GM18520 (cell line): ENCODE results near the gene PLEKHG4.

Experiments used
- ATAC-seq: cut with Tn5 transposase; IDR thresholded peaks from one replicate; pipeline ENCODE4 v1.9.1; 2021; ENCODE audit not compliant: unreplicated experiment

PLEKHG4 gene

DNA sequence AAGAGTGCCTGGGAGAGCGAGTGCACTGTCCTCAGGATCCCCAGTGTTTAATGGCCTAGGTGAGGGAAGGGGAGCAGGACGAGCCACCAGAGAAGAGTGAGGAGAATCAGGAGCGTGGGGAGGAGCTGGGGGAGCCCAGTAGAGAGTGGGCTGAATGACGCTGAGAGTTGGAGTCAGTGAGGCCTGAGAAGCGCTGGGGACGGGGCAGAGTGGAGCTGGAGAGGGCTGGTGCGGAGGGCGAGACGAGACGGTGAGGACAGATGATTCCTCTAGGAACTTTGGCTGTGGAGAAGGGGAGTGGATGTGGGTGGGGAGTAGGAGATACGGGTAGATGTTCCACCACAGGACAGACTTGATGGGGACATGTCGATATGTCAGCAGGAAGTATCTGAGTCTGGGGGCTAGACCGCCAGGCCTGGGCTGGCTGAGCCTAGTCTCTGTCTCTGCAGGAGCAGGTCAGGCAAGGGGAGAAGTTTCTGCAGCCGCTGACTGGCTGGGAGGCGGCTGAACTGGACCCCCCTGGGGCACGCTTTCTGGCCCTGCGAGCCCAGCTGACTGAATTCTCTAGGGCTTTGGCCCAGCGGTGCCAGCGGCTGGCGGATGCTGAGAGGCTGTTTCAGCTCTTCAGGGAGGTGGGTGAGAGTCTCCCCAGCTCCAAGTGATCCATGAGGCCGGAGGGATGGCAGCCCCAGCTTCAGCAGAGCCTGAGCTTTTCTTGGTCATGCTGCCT, 4.7 kb downstream of the PLEKHG4 start:
- no peak for ATAC-seq

GRCh38 chr16:67284699-67285646, 5.6 kb downstream of the PLEKHG4 start:
- no peak for ATAC-seq

DNA sequence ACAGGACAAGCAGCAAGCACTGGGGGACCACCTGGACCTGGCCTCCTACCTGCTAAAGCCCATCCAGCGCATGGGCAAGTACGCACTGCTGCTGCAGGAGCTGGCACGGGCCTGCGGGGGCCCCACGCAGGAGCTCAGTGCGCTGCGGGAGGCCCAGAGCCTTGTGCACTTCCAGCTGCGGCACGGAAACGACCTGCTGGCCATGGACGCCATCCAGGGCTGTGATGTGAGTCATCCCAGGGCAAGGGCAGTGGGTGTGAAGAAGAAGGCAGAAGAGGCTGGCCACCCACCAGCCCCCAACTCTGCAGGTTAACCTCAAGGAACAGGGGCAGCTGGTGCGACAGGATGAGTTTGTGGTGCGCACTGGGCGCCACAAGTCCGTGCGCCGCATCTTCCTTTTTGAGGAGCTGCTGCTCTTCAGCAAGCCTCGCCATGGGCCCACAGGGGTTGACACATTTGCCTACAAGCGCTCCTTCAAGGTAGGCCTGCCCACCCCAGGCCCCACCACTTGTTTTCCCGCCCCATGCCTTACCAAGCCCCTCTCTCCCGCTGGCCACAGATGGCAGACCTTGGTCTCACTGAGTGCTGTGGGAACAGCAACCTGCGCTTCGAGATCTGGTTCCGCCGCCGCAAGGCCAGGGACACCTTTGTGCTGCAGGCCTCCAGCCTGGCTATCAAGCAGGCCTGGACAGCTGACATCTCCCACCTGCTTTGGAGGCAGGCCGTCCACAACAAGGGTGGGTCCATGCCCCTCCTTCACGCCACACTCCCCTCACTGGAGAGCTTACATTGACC, 7.3 kb downstream of the PLEKHG4 start:
- ATAC-seq: no peak

DNA sequence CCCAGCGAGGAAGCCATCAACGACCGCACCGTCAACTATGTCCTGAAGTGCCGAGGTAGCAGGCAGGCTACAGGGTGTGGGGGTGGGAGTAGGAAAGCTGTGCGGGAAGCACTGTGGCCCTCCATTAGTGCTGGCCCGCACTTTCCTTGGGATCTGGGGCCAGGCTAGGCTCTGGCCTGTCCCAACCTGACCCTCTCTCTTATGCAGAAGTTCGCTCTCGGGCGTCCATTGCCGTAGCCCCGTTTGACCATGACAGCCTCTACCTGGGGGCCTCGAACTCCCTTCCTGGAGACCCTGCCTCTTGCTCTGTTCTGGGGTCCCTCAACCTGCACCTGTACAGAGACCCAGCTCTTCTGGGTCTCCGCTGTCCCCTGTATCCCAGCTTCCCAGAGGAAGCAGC, 8.6 kb downstream of the PLEKHG4 start:
- ATAC-seq: no peak

DNA sequence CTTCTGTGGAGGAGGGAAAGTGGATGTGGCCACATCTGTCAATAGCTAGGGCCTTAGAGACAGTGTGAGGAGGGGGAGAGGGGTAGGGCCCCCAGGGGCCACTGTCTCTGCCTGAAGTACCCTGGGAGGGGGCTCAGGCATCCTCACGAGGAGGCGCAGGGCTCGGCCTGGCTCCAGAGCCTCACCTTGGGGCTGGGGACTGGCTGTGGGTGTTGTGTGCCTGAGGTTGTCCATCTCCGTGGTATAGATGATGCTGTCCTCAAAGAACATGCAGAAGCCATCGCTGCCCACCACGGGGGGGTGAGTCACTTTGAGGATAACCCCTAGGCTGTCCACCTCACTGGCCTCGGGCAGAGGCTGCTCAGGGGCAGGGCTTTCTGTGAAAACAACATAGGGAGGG, 12.1 kb downstream of the PLEKHG4 start:
- ATAC-seq: no peak

DNA sequence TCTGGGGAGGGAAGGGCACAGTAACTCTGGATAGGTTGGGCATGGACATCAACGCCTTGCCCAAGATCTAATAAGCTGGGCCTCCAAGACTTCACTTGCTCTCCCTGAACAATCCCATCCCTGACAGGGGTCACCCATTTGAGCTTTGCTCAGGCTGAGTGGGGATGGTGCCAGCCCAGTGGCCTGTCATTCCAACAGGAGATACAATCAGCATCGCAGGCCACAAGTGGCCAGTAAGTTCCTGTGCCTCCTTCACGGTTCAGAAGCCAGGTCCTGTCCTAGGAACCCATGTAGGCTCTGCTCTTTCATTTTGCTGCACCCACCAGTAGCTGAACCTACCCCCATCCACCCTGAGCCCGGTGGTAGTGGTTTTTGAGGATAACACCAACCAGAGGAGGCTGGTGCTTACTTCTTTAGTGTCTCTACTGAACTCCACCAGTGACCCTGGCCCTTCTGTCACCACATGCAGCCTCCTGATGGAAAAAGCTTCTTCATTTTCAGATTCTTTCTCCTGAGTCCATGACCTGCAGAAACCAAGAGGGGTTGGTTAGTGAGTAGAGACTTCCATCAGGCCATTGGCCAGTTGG, 14.9 kb downstream of the PLEKHG4 start:
- no peak for ATAC-seq

GRCh38 chr16:67294938-67295361, 15.6 kb downstream of the PLEKHG4 start:
- ATAC-seq: no peak

DNA sequence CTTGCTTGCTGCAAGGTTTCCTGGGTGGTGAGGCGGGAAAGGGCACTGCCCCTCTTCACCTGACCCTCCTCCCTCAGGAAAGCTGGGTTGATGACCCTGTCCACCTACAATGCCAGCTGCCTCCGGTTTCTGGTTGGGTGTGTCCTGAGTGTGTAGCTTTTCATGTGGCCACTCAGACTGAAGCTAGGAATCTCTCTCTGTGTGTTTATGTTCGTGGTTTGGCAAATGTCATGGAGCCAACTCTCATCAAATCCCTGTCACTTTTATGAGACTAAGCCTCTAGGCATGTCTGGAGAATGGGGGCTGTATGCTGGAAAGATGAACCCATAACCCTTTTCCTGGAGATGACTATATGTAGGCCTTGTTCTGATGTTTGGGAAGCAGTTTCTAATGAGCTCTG, 17.1 kb downstream of the PLEKHG4 start:
- no peak for ATAC-seq

- ATAC-seq: no peak
These were observed 18.9 kb downstream of the PLEKHG4 start for GRCh38 chr16:67298277-67298676.

DNA sequence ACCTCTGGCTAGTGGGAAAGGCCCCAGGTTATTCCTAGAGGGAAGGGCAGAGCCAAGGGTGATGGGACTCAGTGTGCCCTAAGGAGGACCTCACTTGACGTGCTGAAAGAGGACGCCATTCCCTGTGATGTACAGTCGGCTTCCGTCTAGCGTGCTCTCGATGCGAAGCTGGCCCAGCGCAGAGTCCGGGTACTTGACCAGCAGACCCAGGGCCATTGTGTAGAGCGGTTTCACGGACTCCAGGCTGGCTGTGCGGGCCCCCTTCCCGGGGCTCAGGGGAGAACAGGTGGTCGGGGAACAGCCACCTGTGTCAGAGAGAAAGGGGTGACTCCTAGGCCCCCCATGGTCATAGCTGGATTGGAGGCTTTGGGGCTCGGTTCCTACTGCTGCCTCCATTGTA, 19.9 kb downstream of the PLEKHG4 start:
- ATAC-seq: no peak

DNA sequence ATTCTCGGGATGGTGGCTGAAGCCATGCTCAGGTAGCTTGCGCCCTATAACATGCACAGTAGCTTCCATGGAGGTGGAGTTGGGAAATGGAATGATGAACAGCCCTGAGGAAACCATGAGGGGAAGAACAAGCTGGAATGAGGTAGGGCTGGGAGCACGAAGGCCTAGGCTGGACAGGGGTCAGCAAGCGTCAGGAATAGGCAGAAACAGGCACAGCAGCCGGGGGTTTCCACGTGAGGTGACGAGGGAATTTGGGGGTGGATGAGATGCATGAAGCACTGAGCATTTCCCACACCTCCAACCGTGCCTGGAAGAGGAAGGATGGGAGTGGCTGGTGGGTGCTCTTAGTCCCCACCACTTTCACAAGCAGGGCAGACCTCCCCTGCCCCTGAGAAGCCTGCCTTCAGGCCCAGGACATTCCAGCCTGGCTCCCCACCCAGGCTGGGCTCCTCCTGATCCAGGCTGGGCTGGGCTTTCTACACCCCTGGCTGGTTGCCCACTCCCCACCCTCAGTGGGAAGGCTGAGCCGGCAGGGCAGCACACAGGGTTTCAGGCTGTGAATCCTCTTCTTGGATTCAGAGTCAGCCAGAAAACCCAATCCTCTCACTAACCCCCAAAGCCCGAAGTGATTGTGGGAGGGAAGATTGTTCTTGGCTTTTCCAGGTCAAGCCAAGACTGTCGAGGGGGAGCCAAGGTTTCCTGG, 21.9 kb downstream of the PLEKHG4 start:
- no peak for ATAC-seq

DNA sequence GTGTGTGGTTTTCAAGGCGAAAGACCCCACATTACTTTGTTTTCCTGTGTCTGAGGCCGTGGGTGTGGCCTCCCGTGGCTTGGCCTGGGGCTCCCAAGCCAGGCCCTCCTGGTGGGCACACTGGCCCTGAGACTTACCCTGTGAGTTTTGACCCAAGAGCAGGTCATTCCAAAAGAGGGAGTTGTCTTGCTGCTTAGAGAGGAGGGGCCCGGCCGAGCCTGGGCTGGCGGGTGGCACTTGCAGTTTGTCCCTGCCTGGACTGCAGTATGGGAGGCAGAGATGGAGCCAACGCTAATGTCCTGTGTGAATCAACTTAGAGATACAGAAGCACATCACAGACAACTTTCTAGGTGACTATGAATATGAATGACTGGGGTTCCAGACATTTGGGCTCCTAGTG, 22.7 kb downstream of the PLEKHG4 start:
- no peak for ATAC-seq

- ATAC-seq: no peak
These were observed 23.6 kb downstream of the PLEKHG4 start for GRCh38 chr16:67302970-67303369.

DNA sequence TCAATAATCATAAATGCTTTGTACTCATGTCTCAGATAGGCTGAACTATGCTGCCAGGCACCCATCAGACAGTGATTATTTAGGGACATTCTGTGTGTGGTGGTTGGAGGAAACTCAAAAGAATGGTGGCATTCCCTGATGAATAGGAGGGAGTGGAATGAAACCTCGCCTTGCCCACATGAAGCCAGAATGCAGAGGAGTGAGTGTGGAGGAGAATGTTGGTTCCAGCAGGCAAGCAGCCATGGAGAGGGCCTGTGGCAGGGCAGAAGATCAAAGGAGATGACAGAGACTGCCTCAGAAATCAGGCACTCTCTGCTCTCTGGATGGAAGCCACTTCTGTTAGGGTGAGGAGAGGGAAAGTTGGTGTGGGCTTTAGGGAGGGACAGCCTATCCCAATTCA, 24.7 kb downstream of the PLEKHG4 start:
- no peak for ATAC-seq

- no peak for ATAC-seq
These were observed 26.1 kb downstream of the PLEKHG4 start for GRCh38 chr16:67305216-67306071.

GRCh38 chr16:67310561-67310960, 31.2 kb downstream of the PLEKHG4 start:
- no peak for ATAC-seq

DNA sequence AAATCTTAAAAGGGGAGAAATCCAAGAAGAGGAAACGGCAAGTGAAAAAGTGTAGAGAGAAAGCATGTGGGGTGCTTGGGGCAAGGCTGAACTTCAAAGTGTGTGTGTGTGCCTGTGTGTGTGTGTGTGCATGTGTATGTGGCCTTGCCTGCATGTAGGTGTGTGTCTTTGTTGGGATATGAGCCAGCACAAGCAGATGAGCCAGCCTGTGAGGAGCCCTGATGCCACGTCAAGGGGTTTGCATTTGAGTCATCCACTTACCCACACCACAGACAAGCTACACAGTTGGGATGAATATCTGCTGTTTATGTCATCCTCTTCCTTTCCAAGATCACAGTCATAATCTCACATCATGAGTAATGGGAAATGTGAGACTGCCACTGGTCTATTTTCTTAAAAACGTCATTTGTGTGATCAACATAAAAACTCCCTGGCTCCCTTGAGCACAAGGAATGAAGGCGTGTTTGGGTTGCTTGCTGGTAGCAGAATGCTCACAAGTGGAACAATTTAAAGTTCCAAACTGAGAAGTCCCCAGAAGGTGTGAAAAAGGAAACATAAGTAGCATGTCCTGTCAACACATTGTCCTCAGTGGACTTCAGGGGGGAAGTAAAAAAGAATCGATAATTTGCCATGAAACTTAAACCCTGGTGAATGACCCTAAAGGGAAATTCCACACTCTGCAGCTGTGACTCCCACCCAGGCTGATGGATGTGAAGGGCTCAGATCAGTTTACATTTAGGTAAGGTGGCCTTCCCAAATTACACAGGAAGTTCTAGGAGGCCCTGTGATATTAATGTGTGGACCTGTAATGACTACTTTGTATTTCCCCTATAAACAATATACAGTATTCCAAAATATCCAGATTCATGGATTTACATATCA, 32.5 kb downstream of the PLEKHG4 start:
- ATAC-seq: peak; percentile 85

GRCh38 chr16:67312719-67313118, 33.4 kb downstream of the PLEKHG4 start:
- ATAC-seq: no peak
